Mononuclear cell (primary cell): ENCODE results near the gene OR52M1. TPM values are rescaled to one million over a fixed set of nuclear protein-coding genes. Genes with fewer than 3 reads are reported as not detected.
"Not testable (repeated sequence)": the region's sequence is repeated elsewhere in the genome, so short reads cannot be mapped to it uniquely, and the experiment has no call there.

Experiments used
- H3K27me3 ChIP-seq: 2 replicates; pipeline ENCODE4 v1.6.0; 2011; ENCODE audit warnings: low read length, control low read depth; ENCODE audit not compliant: insufficient read depth
- H3K4me1 ChIP-seq: 2 replicates; pipeline ENCODE4 v1.5.1; 2011; ENCODE audit warnings: mild to moderate bottlenecking, low read length, control low read depth; ENCODE audit not compliant: insufficient read depth
- H3K4me3 ChIP-seq: 2 replicates; pipeline ENCODE4 v1.5.1; 2011; ENCODE audit warnings: mild to moderate bottlenecking, low read length, moderate library complexity
- H3K9me3 ChIP-seq: 2 replicates; pipeline ENCODE4 v1.5.1; 2011; ENCODE audit warnings: low read depth, mild to moderate bottlenecking, control low read depth, low read length
- total RNA-seq: library from RNA; depleted of rRNA; stranded (reverse); fragments of >200 nt; gene quantifications from one replicate; pipeline ENCODE4 v1.2.3, GENCODE V29; 2012

Gene OR52M1
- not detected for total RNA-seq

- Histone ChIP-seq H3K27me3 (no peaks in the 10 kb centered on the region), H3K9me3 (no peaks in the 10 kb centered on the region), H3K4me1 (no peaks in the 10 kb centered on the region), H3K4me3 (no peak within 1 kb of the TSS)
Observed at GRCh38 chr11:4544891-4545290, at the start of gene OR52M1. OR52M1 (plus strand) TSS chr11:4545191; CDS start chr11:4545191, 0 bp downstream.

- H3K4me3 ChIP-seq: no peak overlapping the region
- no peaks in the 10 kb centered on the region for H3K27me3 ChIP-seq
- peaks cover 3% of the 10 kb centered on the region for H3K4me1 ChIP-seq
- H3K9me3 ChIP-seq: no peaks in the 10 kb centered on the region
Observed at GRCh38 chr11:4495487-4495886, 49.5 kb upstream of the OR52M1 start.

DNA sequence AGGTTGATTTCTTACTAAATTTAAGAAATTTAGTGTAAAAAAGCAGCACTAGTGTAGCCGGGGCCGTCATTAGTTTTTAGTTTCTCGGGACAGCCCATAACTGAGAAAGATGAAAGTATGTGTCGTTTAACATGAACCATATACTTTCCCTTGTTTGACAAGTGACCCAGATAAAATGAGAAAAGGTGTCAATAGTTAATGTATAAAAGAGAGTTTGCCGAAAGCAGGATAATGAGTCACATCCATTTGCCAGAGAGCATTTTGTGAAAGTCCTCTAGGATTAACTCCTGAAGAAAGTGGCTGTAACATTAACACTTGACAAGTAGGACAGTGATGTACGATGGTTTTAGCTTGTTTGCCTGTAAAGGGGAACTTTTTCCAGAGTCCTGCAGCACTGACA, 49.0 kb upstream of the OR52M1 start:
- Histone ChIP-seq H3K4me1 (peaks cover 3% of the 10 kb centered on the region), H3K4me3 (no peak overlapping the region), H3K27me3 (no peaks in the 10 kb centered on the region), H3K9me3 (no peaks in the 10 kb centered on the region)

DNA sequence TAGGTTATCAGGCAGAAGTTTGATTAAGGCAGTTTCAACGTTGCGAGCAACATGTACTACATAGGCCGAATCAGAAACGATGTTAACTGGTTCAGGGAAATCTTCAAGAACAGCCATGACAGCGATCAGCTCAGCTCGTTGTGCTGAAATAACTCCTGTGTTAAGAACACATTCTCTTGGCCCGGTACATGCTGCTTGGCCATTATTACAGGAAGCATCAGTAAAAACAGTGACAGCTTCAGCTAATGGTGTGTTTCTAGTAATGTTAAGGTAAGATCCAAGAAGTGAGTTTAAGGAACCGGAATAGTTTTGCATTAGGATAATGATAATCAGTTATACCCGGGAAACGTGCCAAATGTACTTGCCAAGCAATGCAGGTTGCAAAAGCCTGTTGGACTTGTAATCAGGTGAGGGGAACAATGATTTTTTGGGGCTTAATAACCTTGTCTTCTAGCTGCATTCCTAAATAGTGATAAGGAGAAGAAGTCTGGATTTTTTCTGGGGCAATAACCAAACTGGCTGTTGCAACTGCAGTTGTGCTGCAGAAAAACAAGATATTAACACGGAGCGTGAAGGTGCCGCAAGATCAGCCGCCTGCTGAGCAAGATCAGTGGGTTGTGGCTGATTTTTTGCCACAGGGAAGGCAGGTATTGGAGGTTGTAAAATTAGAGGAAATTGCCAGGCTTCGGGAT, 48.3 kb upstream of the OR52M1 start:
- no peaks in the 10 kb centered on the region for H3K27me3 ChIP-seq
- peaks cover 3% of the 10 kb centered on the region for H3K4me1 ChIP-seq

DNA sequence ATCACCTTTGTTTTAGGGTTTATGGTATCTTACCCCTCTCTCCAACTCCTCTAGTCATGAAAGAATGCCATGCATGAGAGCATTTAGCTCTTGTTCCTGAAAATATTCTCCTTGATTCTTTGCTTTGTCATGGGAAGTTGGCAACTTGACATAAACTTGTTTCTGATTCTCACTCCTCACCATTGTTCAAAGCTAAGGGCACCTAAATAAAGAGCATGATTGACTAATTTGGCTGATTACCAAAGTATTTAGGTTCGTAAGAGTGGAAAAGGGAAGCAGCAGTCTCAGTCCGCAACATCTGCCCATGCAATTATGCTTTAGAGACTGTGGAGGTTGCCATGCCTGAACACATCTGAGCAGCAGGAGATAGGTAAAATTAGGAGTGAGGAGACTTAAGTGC, 36.1 kb upstream of the OR52M1 start:
- Histone ChIP-seq H3K4me3 (no peak overlapping the region), H3K9me3 (no peaks in the 10 kb centered on the region), H3K4me1 (no peaks in the 10 kb centered on the region), H3K27me3 (no peaks in the 10 kb centered on the region)

More for the DNA sequence above, 48.3 kb upstream of the OR52M1 start:
- H3K9me3 ChIP-seq: no peaks in the 10 kb centered on the region
- no peak overlapping the region for H3K4me3 ChIP-seq

DNA sequence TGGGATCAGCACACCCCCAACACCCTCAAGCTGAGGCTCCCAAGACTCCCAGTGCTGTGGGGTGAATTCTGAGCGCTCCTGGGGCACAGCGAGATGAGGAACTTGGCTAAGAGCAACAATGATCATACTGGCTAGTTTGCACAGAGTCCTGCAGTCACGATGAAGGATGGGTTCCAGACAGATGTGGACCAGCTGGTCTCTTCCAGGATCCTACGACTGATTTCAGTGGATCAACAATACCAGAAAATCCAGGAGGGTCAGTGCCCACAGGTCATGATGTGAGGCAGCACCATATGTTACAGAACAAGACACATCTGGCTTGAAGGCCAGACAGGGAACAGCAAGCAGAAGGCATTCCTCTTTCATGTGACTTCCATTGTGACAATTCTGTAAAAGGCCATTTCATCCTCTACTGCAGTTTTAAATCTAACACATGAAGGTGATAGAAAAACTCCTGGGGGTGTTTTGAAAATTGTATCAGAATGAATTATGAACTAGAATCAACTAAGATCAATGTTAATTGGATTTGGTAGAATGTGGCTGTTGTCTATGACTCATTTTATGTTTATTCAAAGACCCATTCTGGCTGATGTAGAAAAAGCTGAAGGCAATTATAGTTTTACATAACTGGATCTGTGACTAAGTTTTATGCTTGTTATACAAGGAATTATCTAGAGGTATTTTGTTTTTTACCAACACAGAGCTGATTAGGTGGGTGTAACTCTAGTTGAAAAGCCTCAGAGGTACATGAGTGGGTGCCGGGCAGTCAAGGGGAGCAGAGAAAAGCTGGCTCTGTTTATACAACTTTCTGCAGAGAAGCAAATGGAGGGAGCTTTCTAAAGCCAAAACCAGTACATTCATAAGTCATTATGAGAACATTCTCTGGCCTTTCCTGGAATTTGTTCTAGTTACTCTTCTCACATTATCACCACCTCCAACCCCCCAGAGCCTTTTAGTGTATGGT, 33.4 kb upstream of the OR52M1 start:
- H3K9me3 ChIP-seq: no peaks in the 10 kb centered on the region
- no peak overlapping the region for H3K4me3 ChIP-seq
- no peaks in the 10 kb centered on the region for H3K27me3 ChIP-seq
- H3K4me1 ChIP-seq: no peaks in the 10 kb centered on the region

DNA sequence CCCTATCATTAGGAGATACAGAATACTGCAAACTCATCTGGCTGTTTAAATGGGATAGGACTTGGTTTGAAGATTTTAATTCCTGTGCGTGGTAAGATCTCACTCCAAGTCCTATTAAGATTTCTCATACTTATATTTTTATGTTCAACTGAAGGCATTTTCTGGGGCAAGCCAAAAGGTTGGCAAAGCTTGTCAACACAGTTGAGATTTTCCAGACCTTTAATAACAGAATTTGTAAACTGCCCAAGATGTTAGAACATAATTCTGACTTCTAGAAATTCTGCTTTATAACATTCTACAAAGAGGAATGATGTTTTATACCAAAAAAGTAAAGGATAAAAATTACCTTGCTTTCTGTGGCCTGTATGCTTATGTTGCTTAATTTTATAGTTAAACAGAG, 30.8 kb upstream of the OR52M1 start:
- Histone ChIP-seq H3K27me3 (no peaks in the 10 kb centered on the region), H3K4me1 (no peaks in the 10 kb centered on the region), H3K9me3 (no peaks in the 10 kb centered on the region), H3K4me3 (no peak overlapping the region)

DNA sequence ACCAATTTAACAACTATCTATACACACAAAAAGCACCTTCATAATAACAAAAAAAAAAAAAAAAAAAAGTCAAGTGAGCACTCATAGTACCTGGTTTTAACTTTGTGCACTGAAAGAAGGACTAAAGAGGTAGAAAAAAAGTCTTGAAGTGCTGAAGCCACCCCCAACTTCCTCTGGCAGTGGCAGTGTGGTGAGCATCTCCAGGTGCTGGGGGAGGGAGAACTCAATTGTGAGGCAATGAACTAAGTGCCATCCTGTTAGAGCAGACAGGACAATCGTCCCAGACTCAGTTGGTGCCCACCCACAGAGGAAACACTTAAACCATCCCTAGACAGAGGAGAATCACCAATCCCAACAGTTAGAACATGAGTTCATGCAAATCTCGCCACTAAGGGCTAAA, 22.7 kb upstream of the OR52M1 start:
- no peaks in the 10 kb centered on the region for H3K9me3 ChIP-seq

GRCh38 chr11:4522752-4523151, 22.2 kb upstream of the OR52M1 start:
- no peak overlapping the region for H3K4me3 ChIP-seq
- no peaks in the 10 kb centered on the region for H3K4me1 ChIP-seq
- H3K9me3 ChIP-seq: no peaks in the 10 kb centered on the region
- no peaks in the 10 kb centered on the region for H3K27me3 ChIP-seq

More for the DNA sequence above, 22.7 kb upstream of the OR52M1 start:
- no peaks in the 10 kb centered on the region for H3K4me1 ChIP-seq
- no peak overlapping the region for H3K4me3 ChIP-seq
- no peaks in the 10 kb centered on the region for H3K27me3 ChIP-seq

DNA sequence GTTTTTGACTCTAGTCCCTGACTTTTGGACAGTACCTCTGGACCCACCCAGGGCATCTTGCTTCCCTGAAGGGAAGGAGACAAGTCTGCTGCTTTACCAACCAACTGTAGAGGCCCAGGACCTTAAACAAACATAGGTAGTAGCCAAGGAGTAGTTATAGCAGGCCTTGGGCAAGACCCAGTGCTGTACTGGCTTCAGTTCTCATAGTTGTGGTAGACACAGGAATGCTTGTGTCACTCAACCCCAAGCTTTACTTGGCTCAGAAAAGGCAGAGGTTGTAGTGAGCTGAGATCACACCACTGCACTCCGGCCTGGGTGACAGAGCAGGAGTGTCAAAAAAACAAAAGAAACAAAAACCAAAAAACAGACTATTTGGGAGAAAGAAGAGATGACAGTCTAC, 21.3 kb upstream of the OR52M1 start:
- peaks cover 3% of the 10 kb centered on the region for H3K27me3 ChIP-seq
- no peak overlapping the region for H3K4me3 ChIP-seq
- no peaks in the 10 kb centered on the region for H3K9me3 ChIP-seq
- H3K4me1 ChIP-seq: no peaks in the 10 kb centered on the region

DNA sequence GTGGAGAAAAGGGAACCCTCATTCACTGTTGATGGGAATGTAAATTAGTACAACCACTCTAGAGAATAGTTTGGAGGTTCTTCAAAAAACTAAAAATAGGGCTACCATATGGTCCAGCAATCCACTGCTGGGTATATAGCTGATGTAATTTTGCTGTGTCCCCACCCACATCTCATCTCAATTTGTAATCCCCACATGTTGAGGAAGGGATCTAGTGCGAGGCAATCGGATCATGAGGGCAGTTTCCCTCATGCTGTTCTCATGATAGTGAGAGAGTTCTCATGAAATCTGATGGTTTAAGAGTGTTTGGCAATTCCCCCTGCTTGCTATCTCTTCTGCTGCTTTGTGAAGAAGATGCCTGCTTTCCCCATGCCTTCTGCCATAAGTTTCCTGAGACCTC, 17.1 kb upstream of the OR52M1 start:
- Histone ChIP-seq H3K27me3 (peaks cover 11% of the 10 kb centered on the region), H3K4me3 (no peak overlapping the region), H3K4me1 (no peaks in the 10 kb centered on the region), H3K9me3 (peaks cover 4% of the 10 kb centered on the region)

DNA sequence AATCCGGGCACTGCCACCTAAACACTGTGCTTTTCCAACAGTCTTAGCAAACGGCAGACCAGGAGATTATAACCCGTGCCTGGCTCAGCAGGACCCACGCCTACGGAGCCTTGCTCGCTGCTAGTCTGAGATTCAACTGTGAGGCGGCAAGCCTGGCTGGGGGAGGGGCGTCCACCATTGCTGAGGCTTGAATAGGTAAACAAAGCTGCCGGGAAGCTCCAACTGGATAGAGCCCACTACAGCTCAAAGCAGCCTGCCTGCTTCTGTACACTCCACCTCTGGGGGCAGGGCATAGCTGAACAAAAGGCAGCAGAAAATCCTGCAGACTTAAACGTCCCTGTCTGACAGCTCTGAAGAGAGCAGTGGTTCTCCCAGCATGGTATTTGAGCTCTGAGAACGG, 13.3 kb upstream of the OR52M1 start:
- H3K9me3 ChIP-seq, H3K4me3 ChIP-seq, H3K4me1 ChIP-seq: not testable (repeated sequence)
- peaks cover 11% of the 10 kb centered on the region for H3K27me3 ChIP-seq

GRCh38 chr11:4539603-4540219, 5.3 kb upstream of the OR52M1 start:
- peaks cover 6% of the 10 kb centered on the region for H3K27me3 ChIP-seq
- H3K4me3 ChIP-seq: no peak overlapping the region
- H3K4me1 ChIP-seq: no peaks in the 10 kb centered on the region
- H3K9me3 ChIP-seq: no peaks in the 10 kb centered on the region

DNA sequence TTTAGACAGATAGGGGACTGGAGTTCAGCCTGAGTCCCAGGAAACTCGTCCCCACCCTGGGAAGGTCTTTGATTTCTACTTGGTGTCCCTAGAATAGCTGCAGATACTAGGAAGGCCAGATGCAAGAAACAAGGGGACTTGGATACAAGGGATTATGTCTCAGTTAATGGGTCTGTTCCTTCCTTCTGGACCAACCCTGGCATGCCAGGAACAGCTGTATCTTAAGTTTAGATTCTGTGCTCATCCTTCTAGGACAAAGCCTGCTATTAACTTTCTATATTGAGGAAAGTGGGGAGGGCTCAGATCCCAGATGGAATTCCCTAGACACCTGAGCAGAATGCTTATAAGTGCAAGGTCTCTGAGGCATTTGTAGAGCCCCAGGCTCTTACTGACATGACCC, 3.9 kb upstream of the OR52M1 start:
- Histone ChIP-seq H3K4me1 (no peaks in the 10 kb centered on the region), H3K9me3 (no peaks in the 10 kb centered on the region), H3K4me3 (no peak overlapping the region), H3K27me3 (peaks cover 6% of the 10 kb centered on the region)

GRCh38 chr11:4543561-4543960, 1.4 kb upstream of the OR52M1 start:
- Histone ChIP-seq H3K9me3 (no peaks in the 10 kb centered on the region), H3K4me1 (no peaks in the 10 kb centered on the region), H3K27me3 (peaks cover 6% of the 10 kb centered on the region), H3K4me3 (no peak overlapping the region)
